GM19452 (cell line): ENCODE results near the gene DLG2.

Experiments used
- ATAC-seq: cut with Tn5 transposase; IDR thresholded peaks from one replicate; pipeline ENCODE4 v1.9.1; 2021; ENCODE audit not compliant: unreplicated experiment

Gene DLG2

DNA sequence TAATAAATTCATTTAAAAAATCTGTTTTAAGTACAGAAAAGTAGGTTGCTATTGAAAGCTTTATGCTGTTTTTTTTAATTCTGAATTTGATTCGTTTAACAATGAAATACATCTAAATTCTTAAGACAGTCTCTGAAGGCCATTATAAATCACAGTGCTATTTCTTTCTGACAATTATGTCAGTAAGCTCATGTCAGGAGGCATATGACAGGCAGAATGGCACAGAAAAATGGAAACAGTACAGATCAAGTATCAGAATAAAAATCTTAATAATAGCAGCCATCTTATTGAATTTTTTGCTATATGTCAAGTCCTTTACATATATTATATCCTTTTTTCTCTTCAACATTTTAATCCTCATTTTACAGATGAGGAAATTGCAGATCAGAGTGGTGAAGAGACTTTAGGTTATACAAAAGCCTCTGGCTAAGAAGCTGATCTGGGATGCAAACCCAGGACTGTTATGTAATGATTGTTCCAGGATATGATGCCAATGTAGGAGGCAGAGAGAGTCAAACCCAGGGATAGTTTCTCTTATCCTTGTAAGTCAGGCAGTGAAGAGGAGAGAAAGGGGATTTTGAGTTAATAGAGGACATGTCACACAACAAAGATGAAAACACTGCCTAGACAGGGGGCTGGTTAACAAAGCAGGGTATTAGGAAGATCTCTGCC, 2057.9 kb downstream of the DLG2 start:
- no peak for ATAC-seq

GRCh38 chr11:83568516-83568915, 2058.6 kb downstream of the DLG2 start:
- no peak for ATAC-seq

DNA sequence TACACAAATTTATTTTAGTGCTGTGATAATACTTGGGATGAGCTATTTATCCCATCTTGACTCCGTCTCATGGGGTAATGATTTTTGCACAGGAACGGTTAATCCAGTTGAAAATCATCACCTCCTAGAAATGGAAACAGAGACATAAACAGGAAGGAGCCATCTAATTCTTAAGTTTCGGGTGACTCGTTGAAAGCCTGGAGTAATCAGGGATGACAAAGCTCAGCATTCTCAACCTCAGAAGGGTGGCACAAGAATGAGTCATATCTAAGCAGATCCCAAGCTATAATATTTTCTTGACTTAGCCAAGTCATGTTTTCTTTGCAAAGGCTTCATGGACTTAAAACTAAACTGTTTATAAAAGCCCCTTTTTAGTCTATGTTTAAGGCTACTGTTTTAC, 2060.2 kb downstream of the DLG2 start:
- no peak for ATAC-seq

- ATAC-seq, result no peak
Observed at GRCh38 chr11:83564870-83565269, 2062.3 kb downstream of the DLG2 start.

DNA sequence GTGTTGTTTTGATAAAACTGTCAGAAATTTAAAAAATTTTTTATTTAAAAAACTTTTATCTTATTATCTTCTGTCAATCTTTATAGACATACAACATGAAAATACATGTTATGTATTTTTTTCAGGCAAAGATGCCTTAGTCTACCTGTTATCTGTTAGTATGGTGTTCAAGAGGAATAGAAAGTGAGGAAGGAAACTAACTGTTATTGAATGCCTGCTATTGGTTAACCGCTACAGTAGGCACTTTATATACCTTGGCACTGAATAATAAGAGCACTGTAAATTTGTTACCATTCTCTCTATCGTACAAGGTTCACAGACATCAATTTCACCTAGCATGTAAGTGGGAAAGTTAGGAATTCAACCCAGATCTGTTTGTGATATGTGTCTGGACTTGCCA, 2068.9 kb downstream of the DLG2 start:
- ATAC-seq, result no peak

- no peak for ATAC-seq
Observed at GRCh38 chr11:83557653-83558052, 2069.5 kb downstream of the DLG2 start.

- ATAC-seq, result no peak
Observed at GRCh38 chr11:83554876-83555275, 2072.3 kb downstream of the DLG2 start.

- ATAC-seq, result no peak
Observed at GRCh38 chr11:83549984-83550667, 2077.0 kb downstream of the DLG2 start.

- no peak for ATAC-seq
Observed at GRCh38 chr11:83546368-83546767, 2080.8 kb downstream of the DLG2 start.

GRCh38 chr11:83545494-83546260, 2081.5 kb downstream of the DLG2 start:
- ATAC-seq, result no peak

GRCh38 chr11:83544846-83545245, 2082.3 kb downstream of the DLG2 start:
- no peak for ATAC-seq

DNA sequence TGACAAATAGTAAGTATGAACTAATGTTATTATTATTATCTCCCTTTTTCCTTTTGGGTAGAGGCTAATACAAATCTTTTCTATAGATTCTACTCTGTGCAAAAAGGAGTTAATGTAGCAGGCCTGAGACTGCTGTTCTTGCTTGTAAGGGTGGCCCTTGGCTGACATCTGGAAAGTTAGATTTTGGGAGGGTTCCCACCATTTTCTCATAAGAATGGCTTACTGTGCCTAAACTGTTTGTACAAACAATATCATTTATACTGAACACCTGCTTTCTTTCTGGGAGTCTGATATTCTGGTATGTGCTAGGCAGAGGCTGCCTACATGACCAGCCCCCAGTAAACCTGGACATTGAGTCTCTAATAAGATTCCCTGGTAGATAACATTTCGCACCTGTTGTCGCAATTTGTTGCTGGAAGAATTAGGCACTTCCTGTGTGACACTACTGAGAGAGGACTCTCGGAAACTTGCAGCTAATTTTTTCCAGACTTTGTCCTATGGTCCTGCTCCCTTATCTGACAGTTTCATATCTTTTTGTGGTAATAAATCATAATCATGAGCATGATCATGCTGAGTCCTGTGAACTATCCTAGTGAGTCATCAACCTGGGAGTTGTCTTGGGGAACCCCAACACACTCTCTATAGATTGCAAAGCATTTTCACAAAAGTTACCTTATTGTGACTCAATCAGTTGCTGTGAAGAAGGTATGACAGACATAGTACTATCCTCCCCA, 2083.3 kb downstream of the DLG2 start:
- no peak for ATAC-seq

DNA sequence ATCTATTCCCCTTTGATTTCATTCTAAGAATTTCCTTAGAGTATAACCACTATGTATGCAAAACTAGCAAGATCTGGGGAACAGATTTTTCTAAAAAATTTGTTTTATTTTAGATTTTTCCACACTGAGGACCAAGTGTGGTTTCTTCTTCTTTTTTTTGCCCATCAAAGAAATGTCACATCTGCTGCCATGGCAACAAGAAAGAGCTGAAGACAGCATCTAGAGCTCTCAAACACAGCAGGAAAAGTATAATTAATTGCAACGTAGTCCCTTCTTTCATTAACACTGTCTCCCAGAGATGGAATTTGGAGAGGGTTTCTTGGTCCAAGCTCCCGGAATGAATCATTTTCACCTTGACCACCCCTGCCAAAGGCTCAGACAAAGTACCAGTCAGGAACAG, 2084.3 kb downstream of the DLG2 start:
- no peak for ATAC-seq

DNA sequence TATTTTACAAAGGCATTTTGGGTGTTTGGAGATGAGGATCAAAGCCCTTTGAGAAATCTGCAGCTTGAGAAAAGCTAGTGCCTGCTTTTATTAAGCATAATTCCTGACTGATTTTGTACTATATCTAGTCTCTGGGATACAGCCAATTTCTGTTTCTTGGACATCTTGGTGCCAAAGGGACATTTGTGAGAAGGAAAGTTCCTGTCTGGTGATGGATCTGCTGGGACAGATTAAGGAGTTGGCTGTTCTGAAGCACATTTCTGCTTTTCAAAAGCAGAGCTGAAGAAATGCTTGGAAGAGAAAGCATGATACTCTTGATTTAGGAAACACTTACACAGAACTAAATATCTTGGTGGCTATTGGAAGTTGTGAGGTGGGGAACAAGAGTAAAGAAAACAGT, 2086.4 kb downstream of the DLG2 start:
- no peak for ATAC-seq

DNA sequence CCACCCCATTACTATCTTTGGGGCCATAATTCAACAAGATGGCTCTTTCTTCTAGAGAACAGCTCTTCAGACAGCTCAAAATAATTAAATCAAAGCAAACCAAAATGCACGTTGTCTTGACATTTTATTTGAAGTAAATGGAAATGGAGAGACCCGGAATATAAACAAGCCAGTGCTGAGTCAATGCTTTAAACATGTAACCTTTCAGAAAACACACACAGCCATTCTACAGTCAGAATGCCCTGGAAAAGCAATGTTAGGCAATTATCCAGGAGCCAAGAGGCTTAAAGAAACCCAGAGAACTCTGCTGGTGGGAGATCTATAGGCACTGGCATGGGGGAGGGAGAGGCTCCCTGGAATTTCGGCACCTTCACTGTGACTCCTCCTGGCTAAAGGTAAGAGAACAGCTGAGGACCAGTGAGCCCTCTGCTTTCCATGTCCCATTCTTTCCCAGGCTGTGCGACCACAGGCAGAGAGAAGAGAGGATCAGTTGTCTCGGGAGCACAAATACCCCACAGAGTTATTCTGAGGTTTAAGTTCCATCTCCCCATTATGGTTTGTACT, 2086.9 kb downstream of the DLG2 start:
- no peak for ATAC-seq

DNA sequence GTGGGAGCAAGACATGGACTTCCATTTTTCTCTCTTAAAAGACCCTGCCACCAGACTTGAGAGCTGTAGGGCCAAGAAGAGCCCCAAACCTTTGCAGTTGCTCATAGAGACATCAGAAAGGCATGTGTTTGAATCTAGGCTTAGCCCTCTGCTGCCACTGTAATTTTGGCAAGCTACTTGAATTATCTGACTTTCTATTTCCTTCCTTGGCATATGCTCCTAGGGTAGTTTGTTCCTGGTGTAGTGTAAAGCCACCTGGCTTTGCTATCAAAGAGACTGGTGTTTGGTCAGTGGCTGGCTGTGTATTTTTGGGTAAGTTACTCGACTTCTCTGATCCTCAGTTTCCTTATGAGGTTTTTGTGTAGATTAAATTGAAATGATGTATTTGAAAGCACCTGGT, 2088.9 kb downstream of the DLG2 start:
- no peak for ATAC-seq

- no peak for ATAC-seq
Observed at GRCh38 chr11:83537131-83537610, 2090.0 kb downstream of the DLG2 start.

DNA sequence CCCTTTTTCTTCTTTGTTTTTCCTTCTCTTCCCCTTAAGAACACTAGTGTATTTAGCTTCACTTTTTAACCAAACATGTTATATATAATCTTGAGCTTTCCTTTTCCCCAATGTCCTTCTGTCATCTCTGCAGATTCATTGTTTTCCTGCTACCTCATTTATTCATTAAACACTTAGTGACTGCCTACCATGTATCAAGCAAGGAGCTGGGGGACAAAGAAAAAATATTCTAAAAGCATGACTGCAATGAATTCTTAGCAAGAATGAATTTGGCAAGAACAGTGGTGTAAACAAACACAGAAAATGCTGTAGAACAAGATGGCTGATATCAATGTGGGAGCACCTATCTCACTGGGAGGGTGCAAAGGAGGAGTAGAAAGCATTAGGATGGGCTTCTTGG, 2094.0 kb downstream of the DLG2 start:
- ATAC-seq, result no peak

- ATAC-seq, result no peak
Observed at GRCh38 chr11:83528877-83529276, 2098.3 kb downstream of the DLG2 start.

GRCh38 chr11:83528225-83528624, 2098.9 kb downstream of the DLG2 start:
- no peak for ATAC-seq

GRCh38 chr11:83523676-83524075, 2103.5 kb downstream of the DLG2 start:
- ATAC-seq, result no peak
